ENCODE measurements around the gene SOWAHA.

Gene SOWAHA

GRCh38 chr5:132816083-132816482, 3.0 kb downstream of the SOWAHA start:
- no peak overlapping the region for H3K27ac ChIP-seq
- ChIA-PET POLR2A (ENCODE audit: low non-redundant PET) (no interaction called here), CTCF (interaction anchor here (0.7 to 1.5 kb wide), 2 partner anchors 14 to 289 kb away, joined by 3 read pairs; no protein-coding TSS in a partner anchor)
- no peak for TF ChIP-seq CTCF (conservative IDR thresholded peaks at IDR 0.05; ENCODE audit: low read depth)
- no peak for DNase-seq (ENCODE audit: low spot score)

GRCh38 chr5:132816554-132816953, 3.5 kb downstream of the SOWAHA start:
- TF ChIP-seq CTCF (conservative IDR thresholded peaks at IDR 0.05; ENCODE audit: low read depth): no peak
- POLR2A ChIA-PET (ENCODE audit: low non-redundant PET): no interaction called here
- DNase-seq (ENCODE audit: low spot score): no peak
- no peak overlapping the region for H3K27ac ChIP-seq
- CTCF ChIA-PET: interaction anchor here (1.5 kb wide), 1 partner anchor 13 kb away, joined by 3 read pairs; no protein-coding TSS in a partner anchor

- ChIA-PET CTCF (interaction anchor here (0.9 to 1.0 kb wide), 2 partner anchors 65 to 291 kb away, joined by 3 to 4 read pairs; no protein-coding TSS in a partner anchor), POLR2A (ENCODE audit: low non-redundant PET) (interaction anchor here (1.2 kb wide), 1 partner anchor 79 kb away, joined by 3 read pairs; the partner anchor contains the start of gene KIF3A)
- TF ChIP-seq CTCF (conservative IDR thresholded peaks at IDR 0.05; ENCODE audit: low read depth): no peak
- no peak overlapping the region for H3K27ac ChIP-seq
- no peak for DNase-seq (ENCODE audit: low spot score)
Observed at GRCh38 chr5:132817011-132817410, 3.9 kb downstream of the SOWAHA start.

GRCh38 chr5:132819468-132819867, 6.4 kb downstream of the SOWAHA start:
- CTCF ChIA-PET: interaction anchor here (0.5 to 2.4 kb wide), 30 partner anchors 9 to 640 kb away, joined by 3 to 21 read pairs (median 4); partner anchors contain the start of genes CCNI2, KIF3A and SHROOM1
- POLR2A ChIA-PET (ENCODE audit: low non-redundant PET): interaction anchor here (0.6 to 1.2 kb wide), 2 partner anchors 43 to 46 kb away, joined by 3 to 6 read pairs; partner anchors contain the start of gene SEPTIN8
- no peak for TF ChIP-seq CTCF (conservative IDR thresholded peaks at IDR 0.05; ENCODE audit: low read depth)

GRCh38 chr5:132820162-132820754, 7.2 kb downstream of the SOWAHA start:
- ChIA-PET POLR2A (ENCODE audit: low non-redundant PET) (interaction anchor here (0.6 to 1.2 kb wide), 5 partner anchors 34 to 550 kb away, joined by 3 to 9 read pairs (median 6); no protein-coding TSS in a partner anchor), CTCF (interaction anchor here (0.5 to 2.4 kb wide), 39 partner anchors 9 to 641 kb away, joined by 3 to 21 read pairs (median 4); partner anchors contain the start of genes CCNI2, KIF3A and SHROOM1)
- DNase-seq (ENCODE audit: low spot score): peak; percentile 88
- TF ChIP-seq CTCF (conservative IDR thresholded peaks at IDR 0.05; ENCODE audit: low read depth): peak; percentile 93
- no peak overlapping the region for H3K27ac ChIP-seq

More at GRCh38 chr5:132819468-132819867, 6.4 kb downstream of the SOWAHA start:
- no peak for DNase-seq (ENCODE audit: low spot score)
- no peak overlapping the region for H3K27ac ChIP-seq

GRCh38 chr5:132821350-132821749, 8.2 kb downstream of the SOWAHA start:
- no peak for TF ChIP-seq CTCF (conservative IDR thresholded peaks at IDR 0.05; ENCODE audit: low read depth)
- no peak overlapping the region for H3K27ac ChIP-seq
- POLR2A ChIA-PET (ENCODE audit: low non-redundant PET): interaction anchor here (1.1 kb wide), 1 partner anchor 68 kb away, joined by 3 read pairs; no protein-coding TSS in a partner anchor
- CTCF ChIA-PET: interaction anchor here (1.0 to 2.2 kb wide), 7 partner anchors 7 to 435 kb away, joined by 3 to 16 read pairs (median 6); no protein-coding TSS in a partner anchor
- no peak for DNase-seq (ENCODE audit: low spot score)

Data from RWPE1 (cell line).